Renal cortical epithelial cell (primary cell): Measurements from ENCODE around the gene FAM229B. TPM values are rescaled to one million over a fixed set of nuclear protein-coding genes. Genes with fewer than 3 reads are reported as not detected.
A peak's percentile ranks its signal among the peaks of the same experiment; 100 is the strongest.
"Not testable (repeated sequence)": the region's sequence is repeated elsewhere in the genome, so short reads cannot be mapped to it uniquely, and the experiment has no call there.

ENCODE experiments used
- DNase-seq: peaks from one replicate; pipeline ENCODE4 v3.0.0-alpha.2; 2011; ENCODE audit warnings: low read depth
- total RNA-seq: library from RNA; depleted of rRNA; stranded (reverse); fragments of >200 nt; gene quantifications from 2 replicates; pipeline ENCODE4 v1.2.3, GENCODE V29; 2014

FAM229B gene, protein sequence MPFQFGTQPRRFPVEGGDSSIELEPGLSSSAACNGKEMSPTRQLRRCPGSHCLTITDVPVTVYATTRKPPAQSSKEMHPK
- total RNA-seq: 15.5 and 24.1 TPM in 2 replicates

DNA sequence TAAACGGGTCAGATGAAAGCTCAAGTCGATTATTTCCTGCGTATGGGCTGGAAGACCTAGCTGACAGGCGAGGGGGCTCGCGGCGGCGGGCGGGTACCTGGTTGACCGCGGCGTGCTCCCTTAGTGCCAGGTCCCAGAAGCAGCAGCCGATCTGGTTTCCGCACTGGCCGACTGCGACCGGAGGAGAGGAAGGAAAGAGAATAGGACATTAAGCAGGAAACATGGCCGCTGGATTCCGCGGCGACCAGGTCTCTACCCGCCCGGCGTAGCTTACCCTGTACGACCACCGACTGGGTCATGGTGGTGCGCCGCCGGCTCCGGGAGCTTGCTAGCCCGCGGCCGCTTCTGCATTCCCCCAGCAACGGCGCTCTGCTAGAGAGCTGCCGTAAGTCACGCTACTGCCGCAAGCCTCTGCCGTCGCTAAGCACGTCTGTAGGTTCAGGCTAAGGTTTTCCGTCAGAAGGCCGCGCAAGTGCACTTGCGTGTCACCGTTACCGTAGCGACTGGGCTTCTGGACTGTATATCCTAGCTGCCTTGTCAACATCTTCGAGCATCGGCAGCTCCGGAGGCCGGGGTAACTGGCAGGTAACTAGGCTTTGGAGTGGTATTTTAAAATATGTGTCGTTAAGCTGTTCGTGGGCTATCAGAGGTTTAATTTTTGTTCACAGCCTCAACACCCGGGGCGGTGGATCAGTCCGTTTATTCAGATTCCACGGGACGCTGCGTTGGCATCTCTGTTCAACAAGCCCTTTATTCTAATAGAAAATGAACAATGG lies at the start of gene FAM229B, which contains the start of gene TUBE1:
TSS of gene FAM229B (plus strand) at position 456 of the 776 bp plus-strand sequence. CDS start 11,693 bp downstream, outside the sequence.
TSS of gene TUBE1 (minus strand) at position 347 of the 776 bp plus-strand sequence. CDS start at position 299, 48 bp downstream.
- DNase-seq: peak; percentile 97

DNA sequence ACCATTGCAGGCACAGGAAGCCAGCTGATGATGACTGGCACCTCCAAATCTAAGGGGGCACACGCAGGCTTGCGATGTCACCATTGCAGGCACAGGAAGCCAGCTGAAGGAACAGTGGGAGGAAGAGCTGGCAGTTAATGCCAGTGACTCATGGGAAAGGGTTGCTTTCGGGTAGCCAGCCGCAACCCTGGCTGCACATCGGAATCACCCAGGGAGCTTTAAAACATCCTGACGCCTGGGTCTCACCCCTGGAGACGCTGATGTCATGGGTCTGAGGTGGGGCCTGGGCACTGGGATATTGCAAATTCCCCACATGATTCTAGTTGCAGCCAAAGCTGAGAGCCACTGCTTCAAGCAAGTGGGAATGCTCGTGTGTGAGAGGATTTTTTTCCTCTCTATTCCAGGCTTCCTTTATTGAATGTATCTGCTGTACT lies 49.6 kb upstream of the FAM229B start:
- DNase-seq: peak; percentile 95

DNA sequence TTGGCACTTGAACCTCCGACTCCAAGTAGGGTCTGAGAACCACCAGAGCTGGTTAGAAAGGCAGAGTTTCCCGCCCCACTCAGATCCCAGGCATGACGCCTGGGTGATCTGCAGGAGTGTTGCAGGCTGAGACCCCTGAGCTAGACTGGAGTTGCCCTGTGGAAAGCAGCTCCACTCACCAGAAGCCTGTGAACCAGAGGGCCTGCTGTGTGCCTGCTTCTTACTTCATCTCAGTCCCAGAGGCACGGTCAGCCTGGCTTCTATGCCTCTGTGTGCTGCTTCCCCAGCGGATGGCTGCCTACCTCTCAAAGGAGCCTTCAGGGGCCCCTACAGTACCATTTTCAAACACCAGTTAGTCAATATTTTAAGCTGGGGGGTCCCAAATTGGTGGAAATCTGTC lies 49.1 kb upstream of the FAM229B start:
- no peak for DNase-seq

DNA sequence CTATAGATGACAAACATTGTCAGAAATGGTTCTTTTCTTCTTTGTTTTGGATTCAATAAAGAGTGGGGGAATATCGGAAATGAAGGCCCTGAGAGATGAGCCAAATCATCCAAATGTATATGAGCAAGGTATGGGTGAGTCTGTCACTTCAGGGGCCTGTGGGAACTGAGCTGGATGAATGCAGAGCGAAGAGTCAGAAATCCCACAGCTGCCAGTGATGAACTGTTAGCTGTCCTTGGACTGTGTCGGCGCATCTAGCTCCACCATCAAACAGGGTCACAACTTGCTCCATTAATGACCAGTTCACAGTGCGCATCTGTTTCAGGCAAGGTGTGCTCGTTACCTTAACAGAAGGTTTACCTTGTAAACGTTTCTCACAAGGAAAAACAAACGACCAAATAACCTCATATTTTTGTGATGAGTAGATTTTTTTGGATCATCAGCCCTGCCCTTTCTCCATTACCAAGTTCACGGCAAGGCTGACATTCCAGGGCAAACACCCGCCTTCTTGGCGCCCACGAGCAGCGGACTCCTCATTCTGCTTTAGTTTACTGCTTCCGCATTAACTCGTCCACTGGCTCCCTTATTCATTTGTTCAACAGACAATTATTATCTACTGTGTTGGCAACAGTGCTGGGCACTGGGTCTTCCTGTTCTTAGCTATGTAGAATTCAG lies 48.5 kb upstream of the FAM229B start:
- DNase-seq: peak; percentile 21

DNA sequence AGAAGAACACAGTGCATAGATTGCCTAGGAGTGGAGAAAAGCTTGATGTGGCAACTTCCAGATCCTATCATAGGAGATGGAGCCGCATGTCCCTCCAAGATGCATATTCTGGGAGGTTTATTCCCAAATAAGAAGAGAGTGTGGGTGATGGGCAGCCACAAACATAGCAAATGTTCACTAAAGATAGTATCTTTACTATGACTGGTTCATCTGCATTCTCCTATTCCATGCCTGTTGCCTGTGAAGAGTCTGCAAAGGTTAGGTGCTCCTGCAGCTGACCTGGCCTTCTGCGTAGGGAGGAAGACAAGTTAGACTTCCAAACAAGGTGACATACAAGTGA lies 48.0 kb upstream of the FAM229B start:
- no peak for DNase-seq

DNA sequence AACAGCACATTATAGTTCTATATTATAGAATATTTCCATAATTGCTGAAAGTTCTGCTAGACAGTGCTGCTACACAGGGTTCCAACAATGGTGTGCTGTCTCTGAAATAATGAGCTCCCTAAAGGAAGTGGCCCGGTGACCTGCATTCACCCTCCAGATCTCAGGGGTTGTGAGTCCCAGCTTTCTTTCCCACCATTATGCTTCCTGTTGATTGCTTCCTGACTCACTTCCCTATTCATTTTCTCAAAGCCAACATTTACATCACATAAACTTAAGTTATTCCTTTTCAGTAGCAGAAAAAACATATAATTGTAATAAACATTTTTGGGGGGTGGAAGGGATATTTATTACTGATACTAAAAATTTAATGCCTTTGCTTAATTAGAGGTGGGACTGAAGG lies 46.4 kb upstream of the FAM229B start:
- peak; percentile 34 for DNase-seq

DNA sequence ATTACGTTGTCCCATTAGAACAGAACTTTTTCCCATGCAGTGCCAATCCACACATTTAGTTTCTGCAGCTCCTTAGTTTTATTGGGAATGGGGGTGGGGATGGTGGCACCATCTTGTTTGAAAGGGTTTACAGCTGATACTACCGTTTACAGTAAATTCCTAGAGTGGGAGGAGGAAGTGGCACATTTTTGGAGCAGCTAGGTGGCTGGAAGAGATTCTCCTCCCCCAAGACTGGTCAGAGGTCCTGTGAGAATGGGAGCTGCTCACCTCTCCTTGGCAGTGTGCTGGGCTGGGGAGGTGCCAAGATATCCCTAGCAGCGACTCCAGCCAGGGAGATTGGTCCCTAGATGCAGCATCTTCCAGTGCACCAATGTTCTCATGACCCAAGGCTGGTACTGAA lies 45.9 kb upstream of the FAM229B start:
- no peak for DNase-seq

DNA sequence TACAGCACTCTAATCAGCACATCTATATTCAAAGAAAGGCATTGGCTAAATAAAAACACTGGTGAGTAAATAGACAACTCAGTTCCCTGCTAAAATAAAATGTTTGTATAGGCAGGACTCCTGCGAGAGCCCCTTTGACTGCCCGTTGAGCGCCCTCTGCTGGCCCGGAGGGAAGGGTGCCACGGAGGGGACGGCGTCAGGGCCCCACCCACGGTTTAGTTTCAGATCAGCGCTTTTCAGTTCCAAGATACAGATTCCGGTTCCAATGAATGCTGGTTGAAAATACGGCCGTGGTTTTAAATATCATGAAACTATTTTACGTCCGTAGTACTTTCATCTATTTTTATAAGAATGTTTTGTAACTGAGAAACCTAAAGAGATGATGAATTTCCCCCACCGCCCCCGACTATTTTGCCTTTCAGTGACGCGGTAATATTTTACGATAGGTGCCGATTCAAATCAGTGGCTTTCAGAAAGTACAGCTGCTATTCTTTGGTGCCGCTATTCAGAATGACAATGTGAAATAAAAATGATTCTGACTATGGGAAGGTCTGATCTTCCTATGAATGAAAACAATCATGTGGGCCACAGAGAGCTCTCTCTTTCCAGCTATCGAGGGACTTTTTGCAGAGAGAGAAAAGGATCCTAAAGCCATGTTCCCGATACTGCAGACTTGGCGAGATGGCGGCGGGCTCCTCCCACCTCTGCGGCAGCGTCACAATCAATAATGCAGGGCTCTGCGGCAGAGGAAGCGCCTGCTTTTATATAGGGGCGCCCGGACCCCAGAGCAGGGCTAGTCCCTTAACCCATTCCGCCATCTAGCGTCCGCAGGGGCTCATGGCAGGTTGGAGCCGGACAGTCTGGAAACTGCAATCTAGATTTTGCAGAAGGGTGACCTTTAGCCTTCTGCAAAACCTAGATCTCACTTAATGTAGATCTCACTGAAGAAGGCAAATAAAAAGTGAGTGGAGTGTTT lies 44.1 kb upstream of the FAM229B start:
- peak; percentile 61 for DNase-seq

DNA sequence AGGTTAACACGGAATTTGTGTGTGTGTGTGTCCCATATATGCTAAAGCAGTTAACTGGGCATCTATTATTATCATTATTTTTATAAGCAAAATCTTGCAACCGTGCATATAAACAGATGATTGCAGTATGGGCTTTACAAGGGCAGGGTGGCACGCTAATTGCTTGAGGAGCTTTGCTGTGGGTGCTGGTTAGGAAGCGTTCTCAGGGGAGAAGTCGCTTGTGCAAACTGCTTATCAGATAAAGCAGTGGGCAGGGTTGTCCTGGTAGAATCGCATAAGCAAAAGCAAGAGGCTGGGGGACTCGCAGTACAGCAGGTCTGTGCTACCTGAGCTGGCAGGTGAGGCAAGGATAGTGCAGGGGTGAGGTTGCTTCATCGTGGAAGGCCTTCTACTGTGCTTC lies 43.2 kb upstream of the FAM229B start:
- no peak for DNase-seq

DNA sequence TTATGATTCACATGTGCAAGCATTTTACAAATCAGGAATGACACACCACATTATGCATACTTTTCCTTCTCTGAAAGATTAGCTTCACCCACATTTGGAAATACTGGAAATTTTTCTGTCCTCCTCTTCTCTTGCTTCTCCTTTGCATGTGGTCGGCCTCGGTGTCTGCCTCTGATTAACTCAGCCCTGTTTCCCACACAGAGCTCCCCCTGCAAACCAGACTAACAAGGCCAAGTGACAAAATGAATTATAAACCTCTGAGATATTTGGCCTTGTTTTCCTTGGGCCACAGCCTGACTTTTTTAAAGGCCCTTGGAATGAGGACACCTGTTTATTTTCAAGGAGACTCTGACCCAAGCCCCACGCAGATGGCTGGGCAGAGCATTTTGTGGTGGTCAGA lies 42.5 kb upstream of the FAM229B start:
- DNase-seq: peak; percentile 63

DNA sequence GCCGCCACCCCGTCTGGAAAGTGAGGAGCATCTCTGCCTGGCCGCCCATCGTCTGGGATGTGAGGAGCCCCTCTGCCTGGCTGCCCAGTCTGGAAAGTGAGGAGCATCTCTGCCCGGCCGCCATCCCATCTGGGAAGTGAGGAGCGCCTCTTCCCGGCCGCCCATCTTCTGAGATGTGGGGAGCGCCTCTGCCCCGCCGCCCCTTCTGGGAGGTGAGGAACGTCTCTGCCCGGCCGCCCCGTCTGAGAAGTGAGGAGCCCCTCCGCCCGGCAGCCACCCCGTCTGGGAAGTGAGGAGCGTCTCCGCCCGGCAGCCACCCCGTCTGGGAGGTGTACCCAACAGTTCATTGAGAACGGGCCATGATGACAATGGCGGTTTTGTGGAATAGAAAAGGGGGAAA lies 39.9 kb upstream of the FAM229B start:
- DNase-seq: not testable (repeated sequence)

DNA sequence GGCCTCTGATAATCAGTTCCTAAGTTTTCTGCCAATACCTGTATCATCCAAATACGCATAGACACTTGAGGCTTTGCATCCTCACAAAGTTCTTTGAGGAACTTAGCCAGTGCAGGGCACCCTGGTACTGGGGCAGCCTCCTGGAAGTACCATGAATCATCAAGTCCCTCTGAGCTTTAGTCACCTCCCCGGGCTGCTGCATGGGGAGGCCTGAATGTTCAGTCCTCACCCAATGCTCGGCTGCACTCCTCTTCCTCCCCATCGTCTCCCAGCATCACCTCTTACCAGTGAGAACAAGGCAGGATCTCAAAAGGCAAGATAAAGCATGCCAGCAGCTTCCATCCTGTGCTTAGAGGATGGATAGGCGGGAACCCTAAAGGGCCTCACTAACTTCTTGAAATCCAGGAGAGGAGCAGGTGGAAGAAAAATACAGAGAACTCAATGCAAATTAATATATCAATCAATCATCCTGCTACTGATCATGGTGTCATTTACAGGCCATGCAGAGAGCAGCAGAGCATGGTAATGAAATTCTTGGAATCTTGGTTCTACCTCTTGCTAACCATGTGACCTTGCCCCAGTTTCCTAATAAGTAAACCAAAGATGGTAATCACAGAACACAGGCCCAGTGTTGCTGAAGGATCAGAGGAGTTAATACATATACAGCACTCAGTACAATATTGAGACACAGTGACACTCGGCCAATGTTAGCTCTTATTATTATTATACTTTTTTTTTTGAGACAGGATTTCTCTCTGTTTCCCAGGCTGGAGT lies 38.2 kb upstream of the FAM229B start:
- DNase-seq: peak; percentile 81

DNA sequence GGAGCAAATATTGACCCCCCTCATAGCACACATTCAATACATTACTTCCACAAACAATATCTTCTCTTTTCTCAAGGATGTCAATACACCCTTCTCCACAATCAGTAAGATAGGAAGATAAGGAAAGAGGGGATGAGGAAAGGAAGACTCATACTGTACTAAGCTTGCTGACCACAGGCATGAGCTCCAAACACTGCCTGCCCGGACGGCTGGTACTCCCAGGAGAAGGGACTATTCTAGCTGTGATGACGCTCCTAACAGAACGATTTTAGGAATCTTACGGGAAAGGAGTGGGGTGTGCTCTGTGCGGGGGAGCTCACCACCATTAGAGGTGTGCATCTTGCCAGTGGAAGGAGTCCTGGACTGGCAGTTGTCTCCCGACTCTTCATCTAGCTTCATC lies 37.4 kb upstream of the FAM229B start:
- no peak for DNase-seq

DNA sequence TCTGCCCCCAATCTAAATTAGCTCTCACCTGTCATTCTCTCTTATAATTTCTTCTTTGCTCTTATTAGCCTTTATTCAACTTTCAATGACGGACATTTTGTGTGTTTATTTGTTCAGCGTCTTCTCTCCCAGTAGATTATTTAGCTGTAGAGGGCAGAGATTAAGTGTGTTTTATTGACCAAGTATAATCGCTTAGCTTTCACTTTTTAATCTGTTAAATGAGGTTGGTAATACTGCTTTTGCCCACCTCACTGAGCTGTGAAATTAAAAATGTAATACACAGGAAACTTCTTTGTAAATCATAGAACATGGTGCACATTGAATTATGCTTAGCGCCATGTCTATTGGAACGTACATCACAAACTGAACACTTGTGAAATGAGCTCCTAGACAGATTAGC lies 37.0 kb upstream of the FAM229B start:
- DNase-seq: no peak

DNA sequence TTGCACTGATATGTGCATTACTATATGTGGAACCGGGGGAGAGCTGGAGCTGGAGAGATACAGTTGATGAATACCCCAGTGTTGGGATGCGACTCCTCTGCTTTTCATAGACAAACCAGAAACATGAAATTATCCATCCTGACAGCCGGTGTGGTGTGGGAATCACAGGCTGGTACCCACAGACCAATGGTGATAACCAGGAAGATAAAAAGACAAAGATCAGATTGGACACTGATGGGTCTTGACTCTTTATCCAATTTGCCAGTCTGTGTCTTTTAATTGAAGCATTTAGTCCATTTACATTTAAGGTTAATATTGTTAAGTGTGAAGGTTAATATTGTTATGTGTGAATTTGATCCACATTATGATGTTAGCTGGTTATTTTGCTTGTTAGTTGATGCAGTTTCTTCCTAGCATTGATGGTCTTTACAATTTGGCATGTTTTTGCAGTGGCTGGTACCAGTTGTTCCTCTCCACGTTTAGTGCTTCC lies 36.1 kb upstream of the FAM229B start:
- not testable (repeated sequence) for DNase-seq

DNA sequence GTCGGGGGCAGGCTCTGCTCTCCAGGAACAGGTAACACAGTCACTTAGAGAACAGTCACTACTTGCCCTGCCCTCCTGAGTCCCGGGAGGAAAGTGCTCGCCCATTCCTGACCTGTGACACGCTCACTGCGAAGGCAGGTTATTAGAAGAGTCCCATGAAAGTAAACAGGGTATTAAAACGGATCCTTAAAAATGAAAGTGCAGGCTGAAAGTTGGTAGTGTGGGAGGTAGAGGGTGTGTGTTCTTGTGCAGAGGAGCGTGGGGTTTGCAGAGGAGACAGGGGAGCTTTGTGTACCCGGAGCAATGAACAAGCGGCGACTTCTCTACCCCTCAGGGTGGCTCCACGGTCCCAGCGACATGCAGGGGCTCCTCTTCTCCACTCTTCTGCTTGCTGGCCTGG lies 33.4 kb upstream of the FAM229B start, which contains the start of gene CCN6:
TSS of gene CCN6 (plus strand) at position 104 of the 400 bp plus-strand sequence. CDS start at position 358, 254 bp downstream.
- no peak for DNase-seq

DNA sequence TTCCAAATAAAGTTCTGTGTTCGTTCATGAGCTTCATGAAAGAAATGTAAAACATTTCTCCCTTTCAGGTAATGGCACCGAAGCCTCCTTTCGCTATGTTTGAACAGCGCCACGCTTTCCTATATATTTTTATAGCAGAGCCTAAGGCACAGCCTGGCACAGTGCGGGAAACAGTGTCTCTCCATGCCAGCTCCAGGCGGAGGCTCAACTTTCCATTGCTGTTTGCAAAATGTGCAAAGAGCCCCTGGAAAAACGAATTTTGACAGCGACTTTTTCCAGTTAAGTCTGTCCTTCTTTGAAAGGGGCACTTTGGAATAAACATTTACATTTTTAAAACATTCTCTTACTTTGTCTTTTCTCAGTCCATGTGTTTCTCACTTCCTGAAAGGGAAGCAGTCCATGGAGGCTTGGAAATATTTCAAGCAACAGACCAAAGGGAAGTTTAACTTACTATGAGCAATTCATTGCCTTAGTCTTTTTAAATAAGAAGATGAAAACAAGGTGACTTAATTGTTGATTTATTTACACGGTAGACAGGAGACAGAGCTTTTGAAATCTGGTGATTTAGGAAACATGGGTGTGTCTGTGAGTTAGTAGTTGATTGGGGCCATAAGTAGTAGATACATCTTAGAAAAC lies 32.7 kb upstream of the FAM229B start:
- peak; percentile 35 for DNase-seq

DNA sequence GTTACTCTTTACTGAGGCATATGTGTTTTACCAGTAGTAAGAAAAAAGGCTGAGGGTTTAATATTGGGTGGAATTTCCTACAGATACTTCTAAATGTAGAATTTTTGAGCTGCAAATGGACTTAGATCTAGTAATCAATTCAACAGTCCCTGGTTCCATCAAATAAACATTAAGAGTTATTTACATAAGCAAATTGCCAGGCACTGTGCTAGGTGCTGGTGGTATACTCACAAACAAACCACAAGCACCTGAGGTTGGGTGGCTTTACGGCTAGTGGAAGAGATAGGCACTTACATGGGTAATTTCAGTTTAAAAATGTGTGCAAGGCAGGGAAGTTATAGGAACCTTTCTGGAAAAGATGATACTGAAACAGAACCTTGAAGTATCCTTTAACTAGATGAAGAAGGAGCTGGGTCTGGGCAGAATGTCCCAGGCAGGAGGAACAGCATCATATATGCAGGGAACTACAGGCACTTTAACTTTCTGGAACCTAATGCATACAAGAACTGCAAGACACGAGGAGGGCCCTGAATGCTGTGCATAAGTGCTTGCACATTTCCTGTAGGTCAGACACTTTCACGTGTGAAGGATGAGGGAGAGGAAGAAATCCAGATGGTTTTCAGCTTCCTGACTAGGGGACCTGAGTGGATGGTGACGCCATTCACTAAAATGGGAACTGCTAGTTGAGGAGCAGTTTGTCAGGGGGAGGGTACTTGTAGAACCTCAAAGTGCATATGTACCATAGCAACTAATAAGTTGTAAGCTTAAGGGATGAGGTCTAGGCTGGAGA lies 29.0 kb upstream of the FAM229B start:
- no peak for DNase-seq

DNA sequence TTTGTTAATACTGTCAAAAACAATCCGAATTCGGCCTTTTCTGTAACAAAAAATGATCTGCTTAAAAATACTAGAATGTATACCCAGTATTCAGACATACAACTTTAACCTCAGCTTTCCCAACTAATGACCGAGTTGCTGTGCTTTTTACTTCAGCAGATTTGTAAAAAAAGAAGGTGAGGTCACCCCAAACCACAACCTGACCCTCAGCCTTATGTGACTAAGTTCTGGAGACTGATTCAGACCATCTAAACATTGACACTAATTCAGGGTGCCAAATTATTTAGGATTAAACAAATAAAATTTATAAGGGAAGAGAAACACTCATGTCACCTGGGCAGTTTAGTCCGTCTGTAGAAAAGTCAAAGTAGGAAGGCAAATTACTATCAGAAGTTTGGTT lies 25.8 kb upstream of the FAM229B start:
- peak; percentile 68 for DNase-seq
